Measurements from ENCODE around the gene HBA2.
"Not testable (repeated sequence)": the region's sequence is repeated elsewhere in the genome, so short reads cannot be mapped to it uniquely, and the experiment has no call there.

HBA2 gene

GRCh38 chr16:193441-193840, 20.8 kb downstream of the HBA2 start:
- DNase-seq (ENCODE audit: insufficient read length, low spot score) = no peak
- no peak for FAIRE-seq

DNA sequence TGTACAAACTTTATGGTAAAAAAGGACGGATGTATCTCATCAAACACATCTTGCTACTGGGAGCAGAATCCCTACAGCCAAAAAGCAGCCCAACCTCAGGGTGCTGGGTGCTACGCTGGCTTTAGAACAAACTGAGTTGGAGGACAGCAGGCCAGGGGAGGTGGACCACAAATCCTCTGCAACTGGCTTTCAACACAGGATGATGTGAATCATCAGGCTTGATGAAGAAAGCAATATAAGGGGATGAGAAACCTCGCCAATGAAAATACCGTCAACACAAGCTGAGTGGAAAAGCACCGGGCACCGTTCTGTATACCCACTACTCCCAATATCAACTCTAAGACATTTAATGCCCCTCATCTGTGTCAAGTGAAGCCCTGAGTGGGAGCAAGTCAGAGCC, 21.8 kb downstream of the HBA2 start:
- TF ChIP-seq PAX5 (IDR thresholded peaks at IDR 0.05; ENCODE audit: insufficient read depth, low read length, severe bottlenecking) (no peak), SPI1 (IDR thresholded peaks at IDR 0.05; ENCODE audit: low read depth, low read length) (no peak), POLR2AphosphoS5 (IDR thresholded peaks at IDR 0.05; ENCODE audit: low read depth, low read length) (no peak), POU2F2 (IDR thresholded peaks at IDR 0.05; ENCODE audit: low read depth, low read length) (no peak), TAF1 (IDR thresholded peaks at IDR 0.05; ENCODE audit: low read depth, low read length) (no peak), POLR2A (IDR thresholded peaks at IDR 0.05; ENCODE audit: low read depth, low read length) (no peak)
- FAIRE-seq (peak; percentile 48), DNase-seq (ENCODE audit: insufficient read length, low spot score) (no peak)

More at GRCh38 chr16:193441-193840, 20.8 kb downstream of the HBA2 start:
- TF ChIP-seq POLR2AphosphoS5 (IDR thresholded peaks at IDR 0.05; ENCODE audit: low read depth, low read length) = no peak
- TF ChIP-seq SPI1 (IDR thresholded peaks at IDR 0.05; ENCODE audit: low read depth, low read length) = no peak
- TF ChIP-seq PAX5 (IDR thresholded peaks at IDR 0.05; ENCODE audit: insufficient read depth, low read length, severe bottlenecking) = no peak
- TF ChIP-seq POLR2A (IDR thresholded peaks at IDR 0.05; ENCODE audit: low read depth, low read length) = no peak

DNA sequence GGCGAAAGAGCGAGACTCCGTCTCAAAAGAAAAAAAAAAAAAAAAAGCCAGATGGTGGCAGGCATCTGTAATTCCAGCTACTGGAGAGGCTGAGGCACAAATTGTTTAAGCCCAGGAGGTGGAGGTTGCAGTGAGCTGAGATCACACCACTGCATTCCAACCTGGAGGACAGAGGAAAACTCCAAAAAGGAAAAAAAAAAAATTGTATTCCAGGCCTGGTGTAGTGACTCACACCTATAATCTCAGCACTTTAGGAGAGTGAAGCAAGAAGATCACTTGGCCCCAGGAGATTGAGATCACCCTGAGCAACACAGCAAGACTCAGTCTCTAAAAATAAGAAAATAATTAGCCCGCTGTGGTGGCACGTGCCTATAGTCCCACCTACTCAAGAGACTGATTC, 27.7 kb downstream of the HBA2 start:
- FAIRE-seq = no peak
- no peak for DNase-seq (ENCODE audit: insufficient read length, low spot score)
- TF ChIP-seq POLR2AphosphoS5 (IDR thresholded peaks at IDR 0.05; ENCODE audit: low read depth, low read length) (no peak), POLR2A (IDR thresholded peaks at IDR 0.05; ENCODE audit: low read depth, low read length) (no peak)

DNA sequence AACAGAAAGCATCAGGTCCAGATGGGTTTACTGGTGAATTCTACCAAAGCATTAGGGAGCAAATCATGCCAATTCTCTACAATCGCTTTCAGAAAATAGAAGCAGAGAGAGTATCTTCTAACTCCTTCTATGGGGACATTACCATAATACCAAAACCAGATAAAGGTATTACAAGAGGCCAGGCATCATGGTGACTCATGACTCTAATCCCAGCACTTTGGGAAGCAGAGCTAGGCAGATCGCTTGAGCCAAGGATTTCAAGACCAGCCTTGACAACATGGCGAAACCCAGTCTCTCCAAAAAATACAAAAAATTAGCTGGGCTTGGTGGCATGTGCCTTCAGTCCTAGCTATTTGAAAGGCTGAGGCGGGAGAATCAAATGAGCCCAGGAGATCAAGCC, 30.6 kb downstream of the HBA2 start:
- TF ChIP-seq POU2F2 (IDR thresholded peaks at IDR 0.05; ENCODE audit: low read depth, low read length) = no peak
- TF ChIP-seq POLR2A (IDR thresholded peaks at IDR 0.05; ENCODE audit: low read depth, low read length) = no peak
- no peak for TF ChIP-seq PAX5 (IDR thresholded peaks at IDR 0.05; ENCODE audit: insufficient read depth, low read length, severe bottlenecking)
- TF ChIP-seq SPI1 (IDR thresholded peaks at IDR 0.05; ENCODE audit: low read depth, low read length) = no peak
- no peak for TF ChIP-seq TAF1 (IDR thresholded peaks at IDR 0.05; ENCODE audit: low read depth, low read length)
- no peak for TF ChIP-seq POLR2AphosphoS5 (IDR thresholded peaks at IDR 0.05; ENCODE audit: low read depth, low read length)
- no peak for FAIRE-seq
- DNase-seq (ENCODE audit: insufficient read length, low spot score) = no peak

DNA sequence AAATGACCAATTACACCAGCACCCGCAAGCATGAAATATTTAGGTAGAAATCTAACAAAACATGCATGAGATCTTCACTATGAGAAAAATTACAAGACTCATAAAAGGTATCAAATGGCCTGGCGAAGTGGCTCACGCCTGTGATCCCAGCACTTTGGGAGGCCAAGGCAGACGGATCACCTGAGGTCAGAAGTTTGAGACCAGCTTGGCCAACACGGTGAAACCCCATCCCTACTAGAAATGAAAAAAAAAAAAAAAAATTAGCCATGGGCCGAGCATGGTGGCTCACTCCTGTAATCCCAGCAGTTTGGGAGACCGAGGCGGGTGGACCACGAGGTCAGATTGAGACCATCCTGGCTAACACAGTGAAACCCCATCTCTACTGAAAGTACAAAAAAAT, 31.4 kb downstream of the HBA2 start:
- not testable (repeated sequence) for DNase-seq (ENCODE audit: insufficient read length, low spot score); FAIRE-seq

DNA sequence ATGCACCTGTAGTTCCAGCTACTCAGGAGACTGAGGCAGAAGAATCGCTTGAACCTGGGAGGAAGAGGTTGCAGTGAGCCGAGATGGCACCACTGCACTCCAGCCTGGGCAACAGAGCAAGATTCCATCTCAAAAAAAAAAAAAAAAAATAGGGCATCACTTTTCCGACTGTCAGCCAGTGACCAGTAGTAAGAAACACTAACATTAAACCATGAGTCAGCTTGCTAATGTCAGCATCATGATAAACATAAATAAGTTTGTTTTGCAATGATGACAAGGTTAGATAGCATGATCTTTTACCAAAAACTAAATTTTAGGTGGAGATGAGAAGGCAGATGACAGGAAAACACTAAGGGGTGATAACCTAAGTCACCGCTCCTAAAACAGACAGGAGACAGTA, 36.7 kb downstream of the HBA2 start:
- not testable (repeated sequence) for FAIRE-seq

DNA sequence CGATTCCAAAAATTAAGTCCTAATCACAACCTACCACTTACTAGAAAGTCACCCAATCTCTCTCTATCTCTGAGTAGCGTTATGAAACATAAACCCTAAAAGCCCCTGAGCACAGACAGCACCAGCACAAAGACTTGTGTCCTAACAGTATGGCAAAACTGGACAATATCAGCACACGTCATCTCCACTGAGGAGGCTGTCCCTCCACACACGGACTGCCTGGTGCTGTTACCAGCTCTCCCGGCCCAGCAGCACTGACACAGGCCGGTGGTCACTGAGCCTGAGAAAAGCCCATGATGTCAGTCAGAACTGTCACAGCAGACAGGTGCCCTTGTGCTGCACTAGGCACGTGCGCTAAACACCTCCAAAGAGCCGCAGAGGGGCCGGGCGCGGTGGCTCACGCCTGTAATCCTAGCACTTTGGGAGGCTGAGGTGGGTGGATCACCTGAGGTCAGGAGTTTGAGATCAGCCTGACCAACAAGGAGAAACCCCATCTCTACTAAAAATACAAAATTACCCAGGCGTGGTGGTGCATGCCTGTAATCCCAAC, 39.0 kb downstream of the HBA2 start:
- DNase-seq (ENCODE audit: insufficient read length, low spot score); FAIRE-seq: not testable (repeated sequence)

More for the DNA sequence above, 36.7 kb downstream of the HBA2 start:
- not testable (repeated sequence) for DNase-seq (ENCODE audit: insufficient read length, low spot score)

- TF ChIP-seq POLR2AphosphoS5 (IDR thresholded peaks at IDR 0.05; ENCODE audit: low read depth, low read length) (no peak), PAX5 (IDR thresholded peaks at IDR 0.05; ENCODE audit: insufficient read depth, low read length, severe bottlenecking) (no peak), POLR2A (IDR thresholded peaks at IDR 0.05; ENCODE audit: low read depth, low read length) (no peak), TAF1 (IDR thresholded peaks at IDR 0.05; ENCODE audit: low read depth, low read length) (no peak), POU2F2 (IDR thresholded peaks at IDR 0.05; ENCODE audit: low read depth, low read length) (no peak), SPI1 (IDR thresholded peaks at IDR 0.05; ENCODE audit: low read depth, low read length) (no peak)
- DNase-seq (ENCODE audit: insufficient read length, low spot score) = no peak
- no peak for FAIRE-seq
Observed at GRCh38 chr16:212999-213398, 40.3 kb downstream of the HBA2 start.

GRCh38 chr16:220021-220420, 47.3 kb downstream of the HBA2 start:
- TF ChIP-seq POLR2AphosphoS5 (IDR thresholded peaks at IDR 0.05; ENCODE audit: low read depth, low read length) = no peak
- no peak for TF ChIP-seq TAF1 (IDR thresholded peaks at IDR 0.05; ENCODE audit: low read depth, low read length)
- TF ChIP-seq PAX5 (IDR thresholded peaks at IDR 0.05; ENCODE audit: insufficient read depth, low read length, severe bottlenecking) = no peak
- TF ChIP-seq POLR2A (IDR thresholded peaks at IDR 0.05; ENCODE audit: low read depth, low read length) = no peak
- TF ChIP-seq POU2F2 (IDR thresholded peaks at IDR 0.05; ENCODE audit: low read depth, low read length) = no peak
- TF ChIP-seq SPI1 (IDR thresholded peaks at IDR 0.05; ENCODE audit: low read depth, low read length) = no peak
- no peak for FAIRE-seq

More at GRCh38 chr16:220021-220420, 47.3 kb downstream of the HBA2 start:
- DNase-seq (ENCODE audit: insufficient read length, low spot score) = no peak
